Measurements from ENCODE around the gene FGF3.

DNA sequence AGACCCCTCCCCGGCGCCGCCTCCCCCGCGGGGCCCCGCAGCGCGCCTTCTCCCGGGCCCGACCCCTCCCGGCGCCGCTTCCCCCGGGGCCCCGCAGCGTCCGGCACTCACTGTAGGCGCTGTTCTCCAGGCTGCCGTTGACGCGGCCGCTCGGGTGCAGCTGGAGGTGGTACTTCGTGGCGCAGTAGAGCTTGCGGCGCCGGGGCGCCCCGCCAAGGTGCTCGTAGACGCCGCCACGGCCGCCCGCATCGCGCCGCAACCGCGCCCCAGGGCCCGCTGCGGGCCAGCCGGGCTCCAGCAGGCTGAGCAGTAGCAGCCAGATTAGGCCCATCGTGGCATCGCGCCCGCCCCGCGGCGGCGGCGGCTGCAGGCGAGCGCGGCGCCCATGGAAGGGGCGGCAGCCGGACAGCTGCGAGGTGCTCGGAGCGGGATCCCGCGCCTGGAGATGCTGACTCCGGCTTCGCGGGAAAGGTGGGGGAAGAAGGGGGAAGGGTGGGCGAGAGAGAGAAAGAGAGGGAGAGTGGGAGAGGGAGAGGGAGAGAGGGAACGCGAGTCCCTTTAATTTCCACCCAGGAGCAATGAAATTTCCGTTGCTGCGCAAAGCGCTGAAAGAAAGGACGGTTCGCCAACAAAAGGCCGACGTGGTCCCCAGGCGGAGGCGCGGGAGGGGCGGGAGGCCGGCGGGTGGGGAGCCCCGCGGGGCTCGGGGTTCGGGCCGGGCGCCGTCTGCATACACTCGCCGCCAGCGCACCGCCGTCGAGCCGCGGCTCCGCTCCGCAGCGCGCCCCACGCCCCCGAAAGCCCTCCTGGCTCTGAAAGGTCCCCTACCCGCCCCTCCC lies at the start of gene FGF3:
- TF ChIP-seq YY1 (IDR thresholded peaks at IDR 0.05; ENCODE audit: low read depth) = no peak
- TF ChIP-seq FOXM1 (IDR thresholded peaks at IDR 0.05; ENCODE audit: borderline replicate concordance, low read depth) = no peak
- TF ChIP-seq RAD21 (IDR thresholded peaks at IDR 0.05; ENCODE audit: low read depth) = no peak
- TF ChIP-seq EP300 (IDR thresholded peaks at IDR 0.05; ENCODE audit: borderline replicate concordance) = no peak
- TF ChIP-seq, protein P1, sequence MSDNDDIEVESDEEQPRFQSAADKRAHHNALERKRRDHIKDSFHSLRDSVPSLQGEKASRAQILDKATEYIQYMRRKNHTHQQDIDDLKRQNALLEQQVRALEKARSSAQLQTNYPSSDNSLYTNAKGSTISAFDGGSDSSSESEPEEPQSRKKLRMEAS (IDR thresholded peaks at IDR 0.05) = no peak
